ENCODE data around the gene KCTD20.

GRCh38 chr6:36463676-36464075 is 20.9 kb downstream of the KCTD20 start:
- TF ChIP-seq EZH2 (IDR thresholded peaks at IDR 0.05) (no peak), POLR2AphosphoS5 (IDR thresholded peaks at IDR 0.05; ENCODE audit: borderline replicate concordance, low read depth, low read length) (no peak)

Measured in SK-N-MC (cell line).